Transverse colon (tissue), 3 donors: ENCODE measurements around the gene MBP.

ENCODE experiments used
- EP300 ChIP-seq: sonication (generic); formaldehyde crosslinking; IDR thresholded peaks from one replicate; pipeline ENCODE4 v1.6.1; 2017; ENCODE audit warnings: antibody characterized with exemption, low read depth
- POLR2A ChIP-seq: fragments of 450-650 bp; IDR thresholded peaks from one replicate; pipeline ENCODE4 v1.6.1; 2016; ENCODE audit warnings: antibody characterized with exemption, mild to moderate bottlenecking, moderate library complexity
- TF ChIP-seq, protein P1 (sequence below), 5 experiments: fragments of 200-600 bp in 3 of 5; fragments of 450-650 bp in 2 of 5; sonication (generic) in 3 of 5; IDR thresholded peaks; 1 replicate in 2 of 5; 2 replicates in 3 of 5; pipeline ENCODE4 v1.5.1; 2016 to 2017; ENCODE audit warnings: antibody characterized with exemption in 5 of 5, inconsistent platforms in 3 of 5, mild to moderate bottlenecking in 2 of 5, moderate library complexity in 1 of 5

DNA sequence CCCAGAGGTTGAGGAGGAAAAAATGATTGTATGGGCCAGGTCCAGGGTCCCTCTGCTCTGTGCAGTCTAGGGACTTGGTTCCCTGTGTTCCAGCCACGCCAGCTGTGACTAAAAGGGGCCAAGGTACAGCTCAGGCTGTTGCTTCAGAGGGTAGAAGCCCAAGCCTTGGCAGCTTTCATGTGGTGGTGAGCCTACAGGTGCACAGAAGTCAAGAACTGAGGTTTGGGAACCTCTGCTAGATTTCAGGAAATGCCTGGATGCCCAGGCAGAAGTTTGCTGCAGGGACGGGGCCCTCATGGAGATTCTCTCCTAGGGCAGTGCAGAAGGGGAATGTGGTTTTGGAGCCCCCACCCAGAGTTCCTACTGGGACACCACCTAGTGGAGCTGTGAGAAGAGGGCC is 10.6 kb upstream of the MBP start:
- TF ChIP-seq, protein P1, sequence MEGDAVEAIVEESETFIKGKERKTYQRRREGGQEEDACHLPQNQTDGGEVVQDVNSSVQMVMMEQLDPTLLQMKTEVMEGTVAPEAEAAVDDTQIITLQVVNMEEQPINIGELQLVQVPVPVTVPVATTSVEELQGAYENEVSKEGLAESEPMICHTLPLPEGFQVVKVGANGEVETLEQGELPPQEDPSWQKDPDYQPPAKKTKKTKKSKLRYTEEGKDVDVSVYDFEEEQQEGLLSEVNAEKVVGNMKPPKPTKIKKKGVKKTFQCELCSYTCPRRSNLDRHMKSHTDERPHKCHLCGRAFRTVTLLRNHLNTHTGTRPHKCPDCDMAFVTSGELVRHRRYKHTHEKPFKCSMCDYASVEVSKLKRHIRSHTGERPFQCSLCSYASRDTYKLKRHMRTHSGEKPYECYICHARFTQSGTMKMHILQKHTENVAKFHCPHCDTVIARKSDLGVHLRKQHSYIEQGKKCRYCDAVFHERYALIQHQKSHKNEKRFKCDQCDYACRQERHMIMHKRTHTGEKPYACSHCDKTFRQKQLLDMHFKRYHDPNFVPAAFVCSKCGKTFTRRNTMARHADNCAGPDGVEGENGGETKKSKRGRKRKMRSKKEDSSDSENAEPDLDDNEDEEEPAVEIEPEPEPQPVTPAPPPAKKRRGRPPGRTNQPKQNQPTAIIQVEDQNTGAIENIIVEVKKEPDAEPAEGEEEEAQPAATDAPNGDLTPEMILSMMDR (IDR thresholded peaks at IDR 0.05): no peak
- no peak for TF ChIP-seq EP300
- TF ChIP-seq POLR2A: no peak
